SJSA1 (cell line): Measurements from ENCODE around the gene C3orf20. TPM values are rescaled to one million over a fixed set of nuclear protein-coding genes. Genes with fewer than 3 reads are reported as not detected.

Experiments
- DNase-seq, 2 experiments: peaks; one replicate each; pipeline ENCODE4 v3.0.0-alpha.2; 2015 to 2020; ENCODE audit warnings: low spot score in 2 of 2, low read depth in 1 of 2
- H3K27ac ChIP-seq: fragments of 250-450 bp; sonication (Bioruptor Pico); 2 replicates; pipeline ENCODE4 v1.5.1; 2020; ENCODE audit warnings: mild to moderate bottlenecking, moderate library complexity
- H3K27me3 ChIP-seq: fragments of 250-450 bp; sonication (Bioruptor Pico); replicated peaks from 2 replicates; pipeline ENCODE4 v1.5.1; 2020; ENCODE audit warnings: mild to moderate bottlenecking, moderate library complexity
- H3K36me3 ChIP-seq: fragments of 250-450 bp; sonication (Bioruptor Pico); 2 replicates; pipeline ENCODE4 v1.5.1; 2020; ENCODE audit warnings: mild to moderate bottlenecking
- H3K4me1 ChIP-seq: fragments of 250-450 bp; sonication (Bioruptor Pico); replicated peaks from 2 replicates; pipeline ENCODE4 v1.6.1; 2021; ENCODE audit warnings: mild to moderate bottlenecking
- H3K4me3 ChIP-seq: fragments of 250-450 bp; sonication (Bioruptor Pico); 2 replicates; pipeline ENCODE4 v1.5.1; 2020; ENCODE audit warnings: mild to moderate bottlenecking
- H3K9me3 ChIP-seq: fragments of 250-450 bp; sonication (Bioruptor Pico); replicated peaks from 2 replicates; pipeline ENCODE4 v1.5.1; 2020; ENCODE audit warnings: mild to moderate bottlenecking
- total RNA-seq: library from RNA; depleted of rRNA; stranded (reverse); fragments of >200 nt; shearing (Covaris generic); gene quantifications from 2 replicates; pipeline ENCODE4 v1.2.3, GENCODE V29; 2014

Gene C3orf20
- total RNA-seq, 1 experiment from 2014 or later, result not detected

DNA sequence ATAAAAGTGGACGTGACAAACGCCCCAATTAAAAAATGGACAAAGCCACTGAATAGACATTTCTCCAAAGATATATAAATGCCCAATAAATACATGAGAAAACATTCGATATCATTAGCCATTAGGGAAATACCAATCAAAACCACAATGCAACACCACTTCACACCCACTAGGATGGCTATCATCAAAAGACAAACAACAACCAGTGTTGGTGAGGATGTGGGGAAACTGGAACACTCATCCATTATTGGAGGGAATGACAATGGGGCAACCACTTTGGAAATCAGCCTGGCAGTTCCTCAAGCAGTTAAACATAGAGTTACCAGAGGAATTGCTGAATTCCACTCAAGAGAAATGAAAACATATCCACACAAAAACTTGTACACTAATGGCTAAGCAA lies 111.4 kb downstream of the C3orf20 start:
- Histone ChIP-seq H3K9me3 (peaks cover 4% of the 10 kb centered on the region; the same call in 1 of the 2 replicates), H3K4me3 (no peak overlapping the region), H3K36me3 (no peaks in the 10 kb centered on the region), H3K27ac (no peak overlapping the region), H3K27me3 (peaks cover 5% of the 10 kb centered on the region; the same call in 1 of the 2 replicates), H3K4me1 (no peaks in the 10 kb centered on the region)
- no peak for DNase-seq

DNA sequence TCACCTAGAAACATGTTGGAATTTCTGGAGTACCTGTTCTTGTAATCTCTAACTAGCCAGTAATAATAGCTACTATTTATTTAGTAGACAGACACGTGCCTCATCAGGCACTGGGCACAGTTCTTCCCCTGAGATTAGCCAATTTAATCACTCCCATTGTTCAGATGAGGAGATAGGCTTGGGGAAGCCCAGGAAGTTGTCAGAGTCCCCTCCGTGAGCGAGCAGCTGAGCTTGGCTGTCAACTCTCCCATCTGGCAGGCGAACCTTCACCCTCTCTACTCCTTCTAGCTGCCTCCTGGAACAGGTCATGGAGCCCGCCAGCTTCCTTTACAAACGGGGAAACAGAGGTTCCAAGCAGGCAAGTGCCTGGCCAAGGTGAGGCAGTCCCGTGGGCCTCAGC lies 112.7 kb downstream of the C3orf20 start:
- Histone ChIP-seq H3K36me3 (no peaks in the 10 kb centered on the region), H3K4me1 (no peaks in the 10 kb centered on the region), H3K9me3 (peaks cover 4% of the 10 kb centered on the region; the same call in 1 of the 2 replicates), H3K4me3 (no peak overlapping the region), H3K27me3 (peaks cover 6% of the 10 kb centered on the region; the same call in 1 of the 2 replicates), H3K27ac (no peak overlapping the region)
- no peak for DNase-seq

DNA sequence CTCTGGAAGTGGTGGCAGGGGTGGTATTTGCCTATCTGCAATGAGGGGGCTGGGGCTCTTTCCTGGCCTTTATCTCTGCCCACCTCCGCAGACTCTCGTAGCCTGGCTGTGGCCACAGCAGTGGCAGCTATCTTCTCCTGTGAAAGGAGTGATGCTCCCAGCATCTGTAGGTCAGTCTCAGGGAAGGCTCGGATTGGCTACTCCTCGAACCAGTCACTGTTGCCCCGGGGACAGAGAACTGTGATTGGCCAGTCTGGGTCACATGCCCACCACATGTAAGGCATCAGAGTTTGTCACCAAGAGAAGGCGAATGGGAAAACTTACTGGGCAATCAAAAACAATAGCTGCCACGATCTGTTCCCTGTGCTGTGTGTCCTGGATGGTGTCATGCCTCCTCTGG lies 113.7 kb downstream of the C3orf20 start:
- Histone ChIP-seq H3K36me3 (no peaks in the 10 kb centered on the region), H3K4me3 (no peak overlapping the region), H3K4me1 (no peaks in the 10 kb centered on the region), H3K27me3 (peaks cover 6% of the 10 kb centered on the region; the same call in 1 of the 2 replicates), H3K27ac (no peak overlapping the region), H3K9me3 (peaks cover 4% of the 10 kb centered on the region; the same call in 1 of the 2 replicates)
- DNase-seq, result no peak

DNA sequence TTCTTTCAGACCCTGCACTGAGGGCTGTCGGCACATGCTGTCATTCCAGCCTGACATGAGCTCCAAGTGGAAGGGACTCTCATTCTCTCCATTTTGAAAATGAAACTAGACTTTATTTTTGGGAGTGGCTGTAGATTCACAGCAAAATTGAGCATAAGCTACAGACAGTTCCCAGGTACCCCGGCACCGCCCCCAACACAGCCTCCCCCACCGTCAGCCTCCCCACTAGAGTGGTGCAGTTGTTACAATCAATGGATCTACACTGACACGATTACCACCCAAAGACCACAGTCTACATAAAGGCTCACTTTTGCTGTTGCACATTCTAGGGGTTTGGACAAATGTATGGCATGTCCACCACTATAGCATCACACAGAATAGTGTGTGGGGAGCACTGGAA lies 114.3 kb downstream of the C3orf20 start:
- Histone ChIP-seq H3K27me3 (peaks cover 6% of the 10 kb centered on the region; the same call in 1 of the 2 replicates), H3K4me1 (no peaks in the 10 kb centered on the region), H3K27ac (no peak overlapping the region), H3K4me3 (no peak overlapping the region), H3K36me3 (no peaks in the 10 kb centered on the region), H3K9me3 (peaks cover 4% of the 10 kb centered on the region; the same call in 1 of the 2 replicates)
- no peak for DNase-seq

DNA sequence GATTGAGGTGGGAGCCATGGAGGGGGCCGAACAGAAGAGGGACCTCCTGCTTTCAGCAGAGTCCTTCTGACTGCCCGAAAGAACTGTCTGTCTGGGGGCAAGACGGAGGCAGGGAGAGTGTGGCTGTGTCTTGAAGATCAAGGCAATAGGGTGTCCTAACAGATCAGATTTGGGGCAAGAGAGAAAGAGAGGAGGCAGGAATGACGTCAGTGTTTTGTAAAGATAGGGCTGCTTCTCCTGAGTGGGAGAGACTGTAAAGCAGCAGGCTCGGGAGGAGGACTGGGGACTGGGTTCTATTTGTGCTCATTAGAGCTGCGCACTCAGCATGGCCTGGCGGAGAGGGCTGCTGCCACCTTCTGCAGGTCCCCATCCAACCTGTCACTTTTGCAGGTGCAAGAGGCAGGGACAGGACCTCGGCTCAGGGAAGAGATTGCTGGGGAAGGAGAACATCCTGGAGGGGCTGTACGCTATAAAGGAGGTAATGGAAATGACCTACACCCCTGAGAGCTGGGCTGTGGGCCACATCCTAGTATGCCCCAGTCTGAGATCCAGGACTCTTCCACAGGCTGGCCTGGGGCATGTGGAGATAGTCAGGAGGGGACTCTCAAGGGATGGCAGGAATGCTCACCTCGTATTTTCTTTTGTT lies 114.8 kb downstream of the C3orf20 start:
- Histone ChIP-seq H3K27ac (no peak overlapping the region), H3K9me3 (peaks cover 4% of the 10 kb centered on the region; the same call in 1 of the 2 replicates), H3K4me3 (no peak overlapping the region), H3K36me3 (no peaks in the 10 kb centered on the region), H3K27me3 (peaks cover 6% of the 10 kb centered on the region; the same call in 1 of the 2 replicates), H3K4me1 (no peaks in the 10 kb centered on the region)
- no peak for DNase-seq

DNA sequence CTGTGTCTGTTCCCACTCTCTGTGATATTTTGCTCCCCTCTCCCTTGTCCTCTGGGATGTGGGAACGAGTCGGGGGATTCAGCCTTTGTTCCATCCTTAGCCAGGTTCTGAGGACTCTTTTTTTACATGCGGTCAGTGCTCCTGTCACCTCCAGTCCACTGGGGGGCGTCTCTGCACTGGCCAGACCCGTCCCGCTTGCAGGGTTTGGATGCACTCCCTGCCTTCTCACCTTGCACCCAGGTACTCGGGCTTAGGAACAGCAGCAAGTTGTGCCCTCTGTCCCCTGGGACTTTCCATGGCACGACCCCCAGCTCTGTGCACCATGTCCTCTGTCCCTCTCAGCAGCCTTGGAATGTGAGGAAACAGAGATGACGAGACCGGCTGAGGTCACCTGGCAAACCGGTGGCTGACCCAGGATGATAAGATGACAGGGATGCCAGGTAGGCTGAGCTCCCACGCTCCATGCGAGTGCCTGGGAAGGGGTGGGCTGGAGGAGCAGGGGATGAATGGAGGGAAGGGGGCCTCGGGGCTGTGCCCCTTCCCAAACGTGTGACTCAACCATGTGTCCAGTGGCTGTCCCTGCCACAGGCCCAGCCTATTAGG lies 116.5 kb downstream of the C3orf20 start:
- Histone ChIP-seq H3K27me3 (peaks cover 6% of the 10 kb centered on the region; the same call in 1 of the 2 replicates), H3K4me1 (no peaks in the 10 kb centered on the region), H3K27ac (no peak overlapping the region), H3K36me3 (no peaks in the 10 kb centered on the region), H3K4me3 (no peak overlapping the region), H3K9me3 (peaks cover 2% of the 10 kb centered on the region; the same call in 1 of the 2 replicates)
- DNase-seq, result peak in 1 of 2 experiments; percentile 15

DNA sequence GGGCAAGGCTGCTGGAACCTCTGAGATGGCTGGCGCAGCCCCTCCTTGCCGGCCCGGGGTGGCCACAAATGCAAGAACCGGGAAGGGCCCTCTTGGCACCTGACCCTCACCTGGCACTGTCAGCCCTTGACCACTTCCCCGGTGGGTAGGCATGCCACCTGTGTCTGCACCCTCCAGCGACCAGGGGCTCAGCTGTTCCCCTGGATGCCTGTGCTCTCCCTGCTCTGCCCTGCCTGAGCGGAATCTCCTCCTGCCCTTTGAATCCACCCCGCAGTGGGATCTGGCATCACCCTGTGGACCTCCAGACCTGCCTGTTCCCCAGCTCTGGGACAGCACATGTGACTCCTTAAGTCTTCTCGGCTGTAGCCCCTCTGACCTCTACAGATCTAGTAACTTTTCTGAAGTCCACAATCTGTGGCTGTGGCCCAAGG lies 117.8 kb downstream of the C3orf20 start:
- Histone ChIP-seq H3K36me3 (no peaks in the 10 kb centered on the region), H3K9me3 (no peaks in the 10 kb centered on the region), H3K4me3 (no peak overlapping the region), H3K27ac (no peak overlapping the region), H3K4me1 (no peaks in the 10 kb centered on the region), H3K27me3 (peaks cover 6% of the 10 kb centered on the region; the same call in 1 of the 2 replicates)
- no peak for DNase-seq

DNA sequence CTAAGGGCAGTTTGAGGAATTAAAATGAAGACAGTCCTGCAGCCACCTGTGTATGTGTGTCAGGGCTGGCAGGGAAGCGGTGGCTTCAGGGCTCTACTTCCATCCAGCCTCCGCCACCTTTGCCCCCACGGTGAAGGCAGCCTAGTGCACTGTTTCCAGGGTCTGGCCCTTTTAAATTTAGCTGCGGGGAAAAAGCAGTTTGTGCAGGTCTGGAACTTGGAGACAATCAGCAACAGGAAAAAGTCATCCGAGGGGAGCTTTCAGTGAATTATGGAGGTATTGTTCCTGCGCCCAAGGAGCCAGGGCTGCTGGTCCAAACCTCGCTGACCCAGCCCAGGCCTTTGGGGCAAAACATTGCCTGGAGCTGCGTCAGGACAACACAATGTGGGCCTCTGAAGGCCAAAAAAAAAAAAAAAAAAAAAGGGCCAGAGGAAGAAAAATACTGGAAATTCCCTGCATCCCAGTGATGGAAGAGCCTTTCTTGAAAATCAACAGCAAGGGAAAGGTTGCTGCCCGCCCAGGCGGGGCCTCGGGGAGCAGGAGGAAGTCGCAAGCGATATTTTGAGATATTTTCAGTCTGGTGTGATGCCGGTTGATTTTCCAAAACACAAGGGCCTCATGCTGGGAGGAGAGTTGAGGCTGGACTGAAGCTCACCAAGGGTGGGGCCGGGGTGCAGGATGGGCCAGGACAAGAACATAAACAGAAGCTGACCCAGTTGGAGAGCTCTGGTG lies 118.4 kb downstream of the C3orf20 start:
- Histone ChIP-seq H3K27me3 (peaks cover 6% of the 10 kb centered on the region; the same call in 1 of the 2 replicates), H3K9me3 (no peaks in the 10 kb centered on the region), H3K27ac (no peak overlapping the region), H3K4me1 (no peaks in the 10 kb centered on the region), H3K4me3 (no peak overlapping the region), H3K36me3 (no peaks in the 10 kb centered on the region)
- DNase-seq, result no peak

DNA sequence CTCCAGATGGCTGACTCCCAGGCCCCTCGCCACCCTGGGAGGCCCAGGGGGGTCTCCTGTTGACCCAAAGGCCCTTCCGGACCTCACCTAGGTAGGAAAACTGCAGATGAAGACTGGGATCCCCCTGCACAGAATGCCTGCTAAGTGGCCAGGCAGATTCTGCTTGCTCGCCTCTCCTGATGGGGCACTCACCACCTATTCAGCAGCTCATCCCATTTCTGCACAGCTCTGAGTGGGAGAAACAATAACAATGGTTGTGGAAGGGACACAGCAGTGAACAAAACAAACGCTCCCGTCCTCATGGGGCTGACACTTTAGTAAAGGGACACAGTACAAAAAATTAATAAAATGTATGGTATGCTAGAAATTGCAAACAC lies 118.9 kb downstream of the C3orf20 start:
- DNase-seq, result no peak
- Histone ChIP-seq H3K36me3 (no peaks in the 10 kb centered on the region), H3K9me3 (no peaks in the 10 kb centered on the region), H3K27ac (no peak overlapping the region), H3K4me1 (no peaks in the 10 kb centered on the region), H3K27me3 (peaks cover 6% of the 10 kb centered on the region; the same call in 1 of the 2 replicates), H3K4me3 (no peak overlapping the region)

DNA sequence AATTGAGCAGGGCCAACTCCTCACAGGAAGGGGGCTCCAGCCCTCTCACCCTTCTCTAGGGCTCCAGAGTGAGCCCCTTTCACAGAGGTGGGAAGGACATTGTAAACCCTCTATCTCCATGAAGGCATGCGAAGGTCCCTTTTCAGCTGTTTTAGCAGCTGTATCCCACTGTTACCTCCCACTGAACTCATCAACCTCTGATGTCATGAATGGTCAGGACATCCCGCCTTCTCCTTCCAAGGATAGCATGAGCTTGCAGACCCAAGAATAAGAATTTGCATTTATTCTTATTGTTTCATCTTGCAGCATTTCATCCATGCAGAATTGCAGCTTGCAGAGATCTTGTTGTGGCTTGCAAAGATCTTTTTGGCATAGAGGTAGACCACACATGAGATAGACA lies 119.5 kb downstream of the C3orf20 start:
- Histone ChIP-seq H3K27ac (no peak overlapping the region), H3K27me3 (peaks cover 6% of the 10 kb centered on the region; the same call in 1 of the 2 replicates), H3K9me3 (no peaks in the 10 kb centered on the region), H3K4me3 (no peak overlapping the region), H3K4me1 (no peaks in the 10 kb centered on the region), H3K36me3 (no peaks in the 10 kb centered on the region)
- DNase-seq, result no peak

DNA sequence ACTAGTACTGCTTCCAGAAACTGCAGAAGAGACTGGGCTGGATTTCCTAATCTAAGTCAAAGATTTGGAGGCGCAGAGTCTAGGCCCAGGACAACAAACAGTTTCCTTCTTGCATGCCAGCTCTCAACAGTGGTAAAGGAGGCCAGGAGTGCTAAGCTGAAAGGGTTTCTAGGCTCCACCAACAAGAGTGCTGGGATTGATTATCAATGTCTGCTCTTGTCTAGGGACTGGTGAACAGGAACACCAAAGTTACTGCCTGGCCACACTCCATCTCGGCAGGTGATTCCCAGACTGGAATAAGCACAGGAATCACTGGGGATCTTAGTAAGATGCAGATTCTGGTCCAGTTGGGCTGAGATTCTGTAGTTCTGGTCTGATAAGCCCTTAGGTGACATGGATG lies 121.1 kb downstream of the C3orf20 start:
- Histone ChIP-seq H3K36me3 (no peaks in the 10 kb centered on the region), H3K27ac (no peak overlapping the region), H3K27me3 (peaks cover 5% of the 10 kb centered on the region; the same call in 1 of the 2 replicates), H3K4me1 (no peaks in the 10 kb centered on the region), H3K4me3 (no peak overlapping the region), H3K9me3 (no peaks in the 10 kb centered on the region)
- no peak for DNase-seq

DNA sequence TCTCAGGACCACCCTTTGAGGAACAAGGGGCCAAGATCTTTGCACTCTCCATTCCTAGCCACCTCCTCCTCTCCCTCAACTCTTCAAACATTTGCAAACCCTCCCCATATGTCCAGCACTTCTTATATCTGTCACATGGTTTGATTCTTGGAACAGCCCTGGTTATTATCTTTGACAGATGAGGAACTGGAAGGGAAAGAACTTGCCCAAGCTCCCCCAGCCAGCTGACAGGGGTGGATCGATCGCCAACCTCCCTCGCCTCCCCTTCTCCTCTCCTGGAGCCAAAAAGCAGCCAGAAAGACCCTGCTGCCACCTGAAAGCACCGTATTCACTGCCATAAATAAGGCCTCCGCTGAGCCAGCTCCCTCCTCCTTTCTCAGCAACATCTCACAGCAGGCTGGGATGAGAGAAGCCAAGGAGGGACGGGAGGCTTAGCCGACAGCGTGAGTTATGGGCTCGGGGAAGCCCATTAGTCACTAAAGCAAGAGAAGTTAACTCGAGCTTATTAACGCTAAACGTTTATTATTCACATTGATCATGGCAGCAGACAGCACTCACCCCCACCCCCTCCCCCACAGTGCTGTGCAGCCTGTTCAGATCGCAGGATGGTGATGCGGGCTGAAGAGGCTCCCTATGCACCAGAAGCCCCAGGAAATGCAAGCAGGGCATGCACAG lies 121.6 kb downstream of the C3orf20 start:
- H3K27me3 ChIP-seq, result no peaks in the 10 kb centered on the region
- no peak for DNase-seq
- H3K4me1 ChIP-seq, result no peaks in the 10 kb centered on the region

DNA sequence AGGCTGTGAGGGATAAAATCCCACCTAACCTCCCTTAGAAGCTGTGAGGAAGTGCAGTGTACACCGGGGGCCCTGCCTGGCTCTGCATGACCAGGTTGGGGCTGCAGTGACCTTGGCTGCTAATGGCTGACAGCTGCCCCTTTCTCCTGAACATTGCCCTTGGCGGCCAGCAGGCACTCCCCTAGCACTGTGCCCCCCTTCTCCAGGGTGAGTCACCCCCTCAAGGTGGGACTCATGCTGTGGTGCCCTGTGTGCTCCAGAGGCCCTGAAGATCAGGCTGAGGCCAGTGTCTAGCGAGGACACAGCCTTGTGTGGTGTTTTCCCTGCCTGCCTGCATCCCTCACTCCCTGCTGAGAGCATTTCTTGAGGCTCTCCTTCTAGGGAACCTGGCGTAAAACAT lies 122.8 kb downstream of the C3orf20 start:
- Histone ChIP-seq H3K9me3 (no peaks in the 10 kb centered on the region), H3K27ac (no peak overlapping the region), H3K36me3 (no peaks in the 10 kb centered on the region), H3K4me3 (no peak overlapping the region), H3K27me3 (0 out of 2 replicates have a peak, but pooled peaks cover 4% of the 10 kb centered on the region), H3K4me1 (no peaks in the 10 kb centered on the region)
- DNase-seq, result no peak

More for the DNA sequence above, 121.6 kb downstream of the C3orf20 start:
- no peaks in the 10 kb centered on the region for H3K9me3 ChIP-seq
- H3K36me3 ChIP-seq, result no peaks in the 10 kb centered on the region
- H3K27ac ChIP-seq, result no peak overlapping the region
- no peak overlapping the region for H3K4me3 ChIP-seq
